H1 (cell line): ENCODE measurements around the gene APP. TPM values are rescaled to one million over a fixed set of nuclear protein-coding genes. Genes with fewer than 3 reads are reported as not detected.

Source experiments
- CHD2 ChIP-seq: IDR thresholded peaks from 2 replicates; pipeline ENCODE4 v1.6.1; 2012; ENCODE audit warnings: low read length, improper control_type of control experiment
- polyA plus RNA-seq, 7 experiments: library from polyadenylated mRNA; depleted of rRNA in 3 of 7; stranded (reverse) in 5 of 7; unstranded in 2 of 7; fragments of >200 nt in 5 of 7; fragments of 200-250 nt in 2 of 7; gene quantifications; 1 replicate in 5 of 7; 2 replicates in 1 of 7; 4 replicates in 1 of 7; pipeline versions ENCODE4 v1.2.1 to v1.2.3, GENCODE V29; 2011 to 2013; ENCODE audit warnings: missing spikeins in 2 of 7, mixed read lengths in 2 of 7
- total RNA-seq: library from RNA; stranded (reverse); fragmentation: NEBNext Ultra II Directional; extraction: Animal tissue kit (Norgen Biotek cat#: 25700); gene quantifications from 2 replicates; pipeline ENCODE4 v1.2.1, GENCODE V29; 2021
- TF ChIP-seq, protein P1 (sequence below): IDR thresholded peaks from 2 replicates; pipeline ENCODE4 v1.6.1; 2012; ENCODE audit warnings: low read length, inconsistent platforms

APP gene
- total and polyA plus RNA-seq, 2 of the 8 experiments (the other 6 are each of a cell fraction or from before 2014, with no cell fraction given), result 375 to 551 TPM

GRCh38 chr21:26167593-26167992 lies 3.0 kb downstream of the APP start (continued):
- TF ChIP-seq CHD2, result no peak
- TF ChIP-seq, protein P1, sequence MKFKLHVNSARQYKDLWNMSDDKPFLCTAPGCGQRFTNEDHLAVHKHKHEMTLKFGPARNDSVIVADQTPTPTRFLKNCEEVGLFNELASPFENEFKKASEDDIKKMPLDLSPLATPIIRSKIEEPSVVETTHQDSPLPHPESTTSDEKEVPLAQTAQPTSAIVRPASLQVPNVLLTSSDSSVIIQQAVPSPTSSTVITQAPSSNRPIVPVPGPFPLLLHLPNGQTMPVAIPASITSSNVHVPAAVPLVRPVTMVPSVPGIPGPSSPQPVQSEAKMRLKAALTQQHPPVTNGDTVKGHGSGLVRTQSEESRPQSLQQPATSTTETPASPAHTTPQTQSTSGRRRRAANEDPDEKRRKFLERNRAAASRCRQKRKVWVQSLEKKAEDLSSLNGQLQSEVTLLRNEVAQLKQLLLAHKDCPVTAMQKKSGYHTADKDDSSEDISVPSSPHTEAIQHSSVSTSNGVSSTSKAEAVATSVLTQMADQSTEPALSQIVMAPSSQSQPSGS, result no peak
